Spinal cord (tissue), 10 donors: ENCODE results near the gene CSK. TPM values are rescaled to one million over a fixed set of nuclear protein-coding genes. Genes with fewer than 3 reads are reported as not detected.
A peak's percentile ranks its signal among the peaks of the same experiment; 100 is the strongest.
"Not testable (repeated sequence)": the region's sequence is repeated elsewhere in the genome, so short reads cannot be mapped to it uniquely, and the experiment has no call there.

ENCODE experiments used
- DNase-seq, 6 donors: peaks; one replicate each; pipeline versions ENCODE4 v3.0.0 to v3.0.0-alpha.2; 2013 to 2015; ENCODE audit warnings: low spot score in 6 of 6, low read depth in 4 of 6
- H3K27ac ChIP-seq: one replicate; pipeline ENCODE4 v1.5.1; 2013; ENCODE audit warnings: low read depth, low read length, control low read depth
- H3K27me3 ChIP-seq: one replicate; pipeline ENCODE4 v1.6.1; 2013; ENCODE audit warnings: low read length; ENCODE audit not compliant: control insufficient read depth, insufficient read depth
- H3K36me3 ChIP-seq: one replicate; pipeline ENCODE4 v1.6.1; 2013; ENCODE audit warnings: low read length; ENCODE audit not compliant: control insufficient read depth, insufficient read depth
- H3K4me1 ChIP-seq: one replicate; pipeline ENCODE4 v1.6.1; 2013; ENCODE audit warnings: low read length; ENCODE audit not compliant: control insufficient read depth, insufficient read depth
- H3K4me3 ChIP-seq: one replicate; pipeline ENCODE4 v1.5.1; 2013; ENCODE audit warnings: low read depth, low read length, control low read depth
- H3K9me3 ChIP-seq: one replicate; pipeline ENCODE4 v1.6.1; 2013; ENCODE audit warnings: low read length; ENCODE audit not compliant: control insufficient read depth, insufficient read depth
- WGBS: methylation state at CpG from one replicate; pipeline ENCODE4 v1.1.5; 2013; ENCODE audit warnings: missing lambda C conversion rate; ENCODE audit not compliant: insufficient coverage; 5-methylcytosine and 5-hydroxymethylcytosine counted together
- polyA plus RNA-seq, 2 donors: library from polyadenylated mRNA; unstranded; fragments of 120-200 nt; gene quantifications; one replicate each; pipeline ENCODE4 v1.2.1, GENCODE V29; 2013; ENCODE audit not compliant: insufficient read length in 2 of 2
- total RNA-seq, 2 donors: library from RNA; depleted of rRNA in 1 of 2; stranded (reverse); fragments of 120-200 nt in 1 of 2; fragments of >200 nt in 1 of 2; gene quantifications; one replicate each; pipeline versions ENCODE4 v1.2.3 to v1.2.4, GENCODE V29; 2013 to 2014
- donor health status: healthy.

Gene CSK
- total and polyA plus RNA-seq, 4 donors, result 20.1 to 79.4 (median 52.9) TPM

GRCh38 chr15:74785194-74786032 lies 3.5 kb downstream of the CSK start:
- H3K36me3 ChIP-seq, result peaks cover 40% of the 10 kb centered on the region
- peaks cover 90% of the 10 kb centered on the region for H3K4me1 ChIP-seq
- H3K4me3 ChIP-seq, result no peak overlapping the region
- H3K9me3 ChIP-seq, result no peaks in the 10 kb centered on the region
- H3K27ac ChIP-seq, result no peak overlapping the region
- H3K27me3 ChIP-seq, result no peaks in the 10 kb centered on the region
- 83% methylated on average over 9 of the region's 13 CpGs for WGBS
- DNase-seq, result no peak

GRCh38 chr15:74786081-74786480 lies 4.2 kb downstream of the CSK start:
- 79% methylated on average over 9 of the region's 12 CpGs for WGBS
- not testable (repeated sequence) for H3K27ac ChIP-seq, H3K4me3 ChIP-seq

GRCh38 chr15:74786551-74787165 lies 4.8 kb downstream of the CSK start:
- H3K9me3 ChIP-seq, result no peaks in the 10 kb centered on the region
- no peak overlapping the region for H3K4me3 ChIP-seq
- 84% methylated on average over 2 of the region's 7 CpGs for WGBS
- H3K27ac ChIP-seq, result no peak overlapping the region
- H3K27me3 ChIP-seq, result no peaks in the 10 kb centered on the region
- peaks cover 83% of the 10 kb centered on the region for H3K4me1 ChIP-seq
- H3K36me3 ChIP-seq, result peaks cover 43% of the 10 kb centered on the region
- no peak for DNase-seq

More at GRCh38 chr15:74786081-74786480, 4.2 kb downstream of the CSK start:
- Histone ChIP-seq H3K36me3 (peaks cover 43% of the 10 kb centered on the region), H3K4me1 (peaks cover 87% of the 10 kb centered on the region)
- not testable (repeated sequence) for H3K9me3 ChIP-seq, H3K27me3 ChIP-seq, DNase-seq

GRCh38 chr15:74787251-74788041 lies 5.6 kb downstream of the CSK start:
- Histone ChIP-seq H3K36me3 (peaks cover 43% of the 10 kb centered on the region), H3K9me3 (no peaks in the 10 kb centered on the region), H3K27me3 (no peaks in the 10 kb centered on the region), H3K4me1 (peaks cover 89% of the 10 kb centered on the region), H3K4me3 (no peak overlapping the region), H3K27ac (peak overlapping the region; percentile 30)
- peak in 2 of 6 donors; percentile 54 to 57 for DNase-seq
- 46% methylated on average over 13 of the region's 13 CpGs for WGBS

- Histone ChIP-seq H3K27me3 (no peaks in the 10 kb centered on the region), H3K4me3 (no peak overlapping the region), H3K4me1 (peaks cover 89% of the 10 kb centered on the region), H3K9me3 (no peaks in the 10 kb centered on the region), H3K36me3 (peaks cover 44% of the 10 kb centered on the region), H3K27ac (peak overlapping the region; percentile 10)
- DNase-seq, result no peak
- 49% methylated on average over 7 of the region's 7 CpGs for WGBS
Measured at GRCh38 chr15:74788042-74788682, 6.3 kb downstream of the CSK start.

GRCh38 chr15:74788683-74789151 lies 6.8 kb downstream of the CSK start:
- no peak overlapping the region for H3K27ac ChIP-seq
- 75% methylated on average over 2 of the region's 9 CpGs for WGBS
- H3K36me3 ChIP-seq, result peaks cover 42% of the 10 kb centered on the region
- peaks cover 89% of the 10 kb centered on the region for H3K4me1 ChIP-seq
- H3K4me3 ChIP-seq, result no peak overlapping the region
- no peaks in the 10 kb centered on the region for H3K9me3 ChIP-seq
- no peak for DNase-seq
- H3K27me3 ChIP-seq, result no peaks in the 10 kb centered on the region

GRCh38 chr15:74789171-74789631 lies 7.3 kb downstream of the CSK start:
- peak overlapping the region; percentile 86 for H3K27ac ChIP-seq
- no peak for DNase-seq

GRCh38 chr15:74789741-74790079 lies 7.8 kb downstream of the CSK start:
- DNase-seq, result no peak
- H3K4me3 ChIP-seq, result no peak overlapping the region
- peak overlapping the region; percentile 86 for H3K27ac ChIP-seq
- peaks cover 80% of the 10 kb centered on the region for H3K4me1 ChIP-seq
- WGBS, result 64% methylated on average over 3 of the region's 3 CpGs
- no peaks in the 10 kb centered on the region for H3K9me3 ChIP-seq
- peaks cover 41% of the 10 kb centered on the region for H3K36me3 ChIP-seq
- H3K27me3 ChIP-seq, result no peaks in the 10 kb centered on the region

More at GRCh38 chr15:74789171-74789631, 7.3 kb downstream of the CSK start:
- Histone ChIP-seq H3K9me3 (no peaks in the 10 kb centered on the region), H3K4me3 (no peak overlapping the region), H3K36me3 (peaks cover 38% of the 10 kb centered on the region), H3K4me1 (peaks cover 85% of the 10 kb centered on the region), H3K27me3 (no peaks in the 10 kb centered on the region)
- WGBS, result 72% methylated on average over 14 of the region's 14 CpGs
